A172 (cell line): ENCODE results near the gene GMCL1. TPM values are rescaled to one million over a fixed set of nuclear protein-coding genes. Genes with fewer than 3 reads are reported as not detected.
"Not testable (repeated sequence)": the region's sequence is repeated elsewhere in the genome, so short reads cannot be mapped to it uniquely, and the experiment has no call there.

Experiments
- DNase-seq: peaks from one replicate; pipeline ENCODE4 v3.0.0-alpha.2; 2015; ENCODE audit warnings: low spot score
- total RNA-seq: library from RNA; depleted of rRNA; stranded (reverse); fragments of >200 nt; shearing (Covaris generic); gene quantifications from 2 replicates; pipeline ENCODE4 v1.2.3, GENCODE V29; 2014

Gene GMCL1
- total RNA-seq, 1 experiment from 2014 or later = 20.0 TPM

- DNase-seq = no peak
These were observed 17.8 kb downstream of the GMCL1 start for GRCh38 chr2:69847068-69847828.

GRCh38 chr2:69848186-69848790 is 18.8 kb downstream of the GMCL1 start:
- no peak for DNase-seq

- DNase-seq = no peak
These were observed 28.8 kb downstream of the GMCL1 start for GRCh38 chr2:69858261-69858660.

- no peak for DNase-seq
These were observed 33.8 kb downstream of the GMCL1 start for GRCh38 chr2:69863298-69863697.

- no peak for DNase-seq
These were observed 59.0 kb downstream of the GMCL1 start for GRCh38 chr2:69888451-69888850.

GRCh38 chr2:69889302-69889701 is 59.8 kb downstream of the GMCL1 start:
- no peak for DNase-seq

GRCh38 chr2:69890881-69891280 is 61.4 kb downstream of the GMCL1 start:
- no peak for DNase-seq

- DNase-seq = not testable (repeated sequence)
These were observed 63.5 kb downstream of the GMCL1 start for GRCh38 chr2:69892838-69893424.

- DNase-seq = peak; percentile 77
These were observed 64.5 kb downstream of the GMCL1 start, which contains the start of gene SNRNP27 for GRCh38 chr2:69893684-69894551. Gene SNRNP27, plus strand, starts transcription at chr2:69893956. Its CDS starts 29 bp downstream, at chr2:69893985.

GRCh38 chr2:69894737-69895136 is 65.3 kb downstream of the GMCL1 start:
- DNase-seq = not testable (repeated sequence)

- no peak for DNase-seq
These were observed 72.9 kb downstream of the GMCL1 start for GRCh38 chr2:69902213-69902922.

- DNase-seq = no peak
These were observed 77.8 kb downstream of the GMCL1 start for GRCh38 chr2:69907216-69907615.

GRCh38 chr2:69911985-69912563 is 82.6 kb downstream of the GMCL1 start:
- DNase-seq = peak; percentile 48

- peak; percentile 100 for DNase-seq
These were observed 84.9 kb downstream of the GMCL1 start for GRCh38 chr2:69914164-69914949.

GRCh38 chr2:69914950-69915945 is 85.8 kb downstream of the GMCL1 start, which contains the start of gene MXD1:
Gene MXD1, plus strand, starts transcription at chr2:69915109. Its CDS starts 222 bp downstream, at chr2:69915331.
- DNase-seq = no peak

GRCh38 chr2:69916106-69916505 is 86.6 kb downstream of the GMCL1 start:
- no peak for DNase-seq

GRCh38 chr2:69917852-69918251 is 88.4 kb downstream of the GMCL1 start:
- DNase-seq = peak; percentile 73

- DNase-seq = no peak
These were observed 88.9 kb downstream of the GMCL1 start for GRCh38 chr2:69918401-69918800.

GRCh38 chr2:69923116-69923515 is 93.7 kb downstream of the GMCL1 start:
- no peak for DNase-seq
